ENCODE data around the gene IDH3G.

- TF ChIP-seq CTCF (IDR thresholded peaks at IDR 0.05): no peak
- TF ChIP-seq POLR2A (IDR thresholded peaks at IDR 0.05): no peak
- TF ChIP-seq POLR2AphosphoS5 (IDR thresholded peaks at IDR 0.05): no peak
- no peak for TF ChIP-seq EP300 (IDR thresholded peaks at IDR 0.05)
These were observed 16.0 kb downstream of the IDH3G start for GRCh38 chrX:153778181-153778580.
